Immature natural killer cell (primary cell): Measurements from ENCODE around the gene CYP3A4. TPM values are rescaled to one million over a fixed set of nuclear protein-coding genes. Genes with fewer than 3 reads are reported as not detected.

Experiments used
- DNase-seq, 3 donors: peaks; one replicate each; pipeline ENCODE4 v3.0.0; 2022; ENCODE audit warnings: mixed read lengths in 1 of 3
- H3K27ac Mint-ChIP-seq, 6 donors: one replicate each; pipeline ENCODE4 v1.8.0; 2020; ENCODE audit warnings: mixed read lengths in 6 of 6, mild to moderate bottlenecking in 5 of 6, inconsistent platforms in 4 of 6, moderate library complexity in 3 of 6
- H3K27me3 Mint-ChIP-seq, 3 donors: one replicate each; pipeline ENCODE4 v1.8.0; 2020 to 2021; ENCODE audit warnings: low read depth in 3 of 3, mild to moderate bottlenecking in 3 of 3, mixed read lengths in 3 of 3, moderate library complexity in 3 of 3, inconsistent platforms in 1 of 3
- H3K36me3 Mint-ChIP-seq, 3 donors: one replicate each; pipeline ENCODE4 v1.8.0; 2020; ENCODE audit warnings: mixed read lengths in 3 of 3, inconsistent platforms in 2 of 3, mild to moderate bottlenecking in 2 of 3
- H3K4me1 Mint-ChIP-seq, 2 donors: one replicate each; pipeline ENCODE4 v1.8.0; 2020; ENCODE audit warnings: inconsistent platforms in 2 of 2, mild to moderate bottlenecking in 2 of 2, mixed read lengths in 2 of 2, moderate library complexity in 1 of 2
- H3K4me3 Mint-ChIP-seq, 5 donors: one replicate each; pipeline ENCODE4 v1.8.0; 2020; ENCODE audit warnings: mild to moderate bottlenecking in 5 of 5, mixed read lengths in 5 of 5, inconsistent platforms in 3 of 5, moderate library complexity in 3 of 5
- H3K9me3 Mint-ChIP-seq, 6 donors: one replicate each; pipeline ENCODE4 v1.8.0; 2020; ENCODE audit warnings: mild to moderate bottlenecking in 6 of 6, mixed read lengths in 6 of 6, inconsistent platforms in 4 of 6, moderate library complexity in 3 of 6
- polyA plus RNA-seq, 3 donors: library from polyadenylated mRNA; unstranded; fragments of 300-500 nt; fragmentation: Illumina TruSeq; gene quantifications; one replicate each; pipeline ENCODE4 v1.2.3, GENCODE V29; 2021

Gene CYP3A4
- polyA plus RNA-seq = not detected

GRCh38 chr7:99784007-99784406 is at the start of gene CYP3A4:
Gene CYP3A4, minus strand, starts transcription at chr7:99784184. Its CDS starts 103 bp downstream, at chr7:99784081.
- Mint-ChIP-seq H3K9me3 (peaks cover 0 to 2% (median 0%) of the 10 kb centered on the region in 6 donors), H3K4me1 (peaks cover 32% of the 10 kb centered on the region in 2 donors), H3K4me3 (no peak within 1 kb of the TSS), H3K27me3 (peaks cover 0 to 6% (median 2%) of the 10 kb centered on the region in 3 donors), H3K27ac (peak within 1 kb of the TSS in 2 of 6 donors; percentile 49 to 69), H3K36me3 (peaks cover 0 to 5% (median 0%) of the 10 kb centered on the region in 3 donors)
- DNase-seq = no peak

GRCh38 chr7:99833289-99833877 is 49.4 kb upstream of the CYP3A4 start:
- Mint-ChIP-seq H3K27me3 (peaks cover 0 to 3% (median 0%) of the 10 kb centered on the region in 3 donors), H3K36me3 (no peaks in the 10 kb centered on the region), H3K4me3 (no peak overlapping the region), H3K9me3 (no peaks in the 10 kb centered on the region), H3K4me1 (peaks cover 2 to 6% of the 10 kb centered on the region in 2 donors), H3K27ac (no peak overlapping the region)
- DNase-seq = no peak

DNA sequence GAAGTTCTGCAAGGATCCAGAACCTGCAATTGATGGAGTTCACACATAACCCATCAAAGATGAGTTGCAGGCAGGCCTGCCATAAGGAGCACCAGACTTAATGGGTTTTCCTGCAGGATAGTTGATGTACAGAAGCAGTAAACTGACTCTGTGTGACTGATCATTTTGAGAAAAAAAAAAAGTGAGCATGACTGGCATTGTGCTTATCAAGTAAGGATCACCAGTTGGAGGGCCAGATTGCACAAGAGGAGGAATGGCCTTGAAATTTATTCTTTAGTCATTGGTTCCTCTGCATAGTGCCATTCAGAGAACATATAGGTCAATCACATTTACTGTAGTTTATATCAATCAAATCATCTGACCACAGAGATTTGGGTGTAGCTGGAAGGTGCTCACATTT is 47.6 kb upstream of the CYP3A4 start:
- no peak for DNase-seq
- Mint-ChIP-seq H3K4me3 (no peak overlapping the region), H3K27ac (no peak overlapping the region), H3K36me3 (no peaks in the 10 kb centered on the region), H3K9me3 (no peaks in the 10 kb centered on the region), H3K4me1 (no peaks in the 10 kb centered on the region), H3K27me3 (peaks cover 0 to 3% (median 3%) of the 10 kb centered on the region in 3 donors)

DNA sequence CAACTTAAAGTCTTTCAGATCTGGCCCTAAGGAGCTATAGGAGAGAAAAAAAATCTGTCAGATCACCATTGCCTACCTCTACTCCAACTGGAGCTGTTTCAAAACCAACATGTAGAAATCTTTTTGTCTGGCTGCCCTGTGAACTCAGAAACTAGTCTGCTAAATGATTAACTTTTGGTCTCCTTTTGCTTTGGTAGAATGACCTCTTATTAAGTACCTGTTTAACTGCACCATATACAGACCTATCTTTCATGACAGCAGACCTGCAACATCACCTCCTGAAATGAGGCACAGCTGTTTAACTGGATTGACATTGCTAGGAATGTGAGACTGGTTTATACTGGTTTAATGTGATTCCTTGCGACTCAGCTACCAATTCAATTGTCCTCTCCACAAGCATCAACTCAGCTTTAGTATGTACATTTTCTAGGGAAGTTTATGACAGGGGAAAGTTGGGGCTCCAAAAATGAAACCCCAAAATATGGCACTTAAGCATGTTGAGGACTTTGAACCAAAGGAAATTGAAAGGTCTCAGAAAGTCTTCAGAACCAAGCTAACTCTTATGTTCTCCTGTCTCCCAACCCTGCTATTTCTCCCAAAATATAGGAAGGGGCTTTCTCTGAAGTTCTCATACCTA is 45.7 kb upstream of the CYP3A4 start:
- no peaks in the 10 kb centered on the region for H3K9me3 Mint-ChIP-seq
- H3K27ac Mint-ChIP-seq = no peak overlapping the region
- no peak overlapping the region for H3K4me3 Mint-ChIP-seq
- H3K27me3 Mint-ChIP-seq = peaks cover 0 to 3% (median 3%) of the 10 kb centered on the region in 3 donors
- no peaks in the 10 kb centered on the region for H3K36me3 Mint-ChIP-seq
- no peaks in the 10 kb centered on the region for H3K4me1 Mint-ChIP-seq
- no peak for DNase-seq

GRCh38 chr7:99828811-99829210 is 44.8 kb upstream of the CYP3A4 start:
- H3K9me3 Mint-ChIP-seq = no peaks in the 10 kb centered on the region
- no peak for DNase-seq
- no peaks in the 10 kb centered on the region for H3K36me3 Mint-ChIP-seq
- H3K4me1 Mint-ChIP-seq = no peaks in the 10 kb centered on the region
- no peak overlapping the region for H3K4me3 Mint-ChIP-seq
- H3K27me3 Mint-ChIP-seq = peaks cover 0 to 3% (median 3%) of the 10 kb centered on the region in 3 donors
- no peak overlapping the region for H3K27ac Mint-ChIP-seq

- no peak for DNase-seq
- Mint-ChIP-seq H3K36me3 (no peaks in the 10 kb centered on the region), H3K4me1 (no peaks in the 10 kb centered on the region), H3K27ac (no peak overlapping the region), H3K9me3 (no peaks in the 10 kb centered on the region), H3K4me3 (no peak overlapping the region), H3K27me3 (peaks cover 0 to 3% (median 3%) of the 10 kb centered on the region in 3 donors)
These were observed 43.2 kb upstream of the CYP3A4 start for GRCh38 chr7:99827040-99827778.

DNA sequence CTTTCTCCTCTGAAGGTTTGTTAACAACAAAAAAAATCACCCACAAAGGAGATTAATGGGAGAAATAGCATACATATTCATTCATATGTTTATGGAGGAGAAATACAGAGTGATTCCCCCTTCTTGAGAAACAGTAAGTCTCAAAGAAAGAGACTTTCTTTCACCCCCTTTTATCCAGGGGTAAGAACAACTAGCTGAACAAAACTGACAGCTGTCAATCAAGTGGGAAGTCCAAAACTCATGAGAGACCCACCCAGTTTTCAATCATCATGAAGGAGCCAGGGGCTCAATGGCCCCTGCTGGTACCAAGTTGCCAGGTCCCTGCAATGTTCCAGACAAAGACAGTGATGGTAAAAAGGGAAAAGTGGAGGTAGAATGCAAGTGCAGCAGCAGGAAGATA is 41.9 kb upstream of the CYP3A4 start:
- no peaks in the 10 kb centered on the region for H3K36me3 Mint-ChIP-seq
- H3K27ac Mint-ChIP-seq = no peak overlapping the region
- DNase-seq = no peak
- peaks cover 0 to 3% (median 3%) of the 10 kb centered on the region in 3 donors for H3K27me3 Mint-ChIP-seq
- no peak overlapping the region for H3K4me3 Mint-ChIP-seq
- no peaks in the 10 kb centered on the region for H3K9me3 Mint-ChIP-seq
- H3K4me1 Mint-ChIP-seq = no peaks in the 10 kb centered on the region

- H3K4me1 Mint-ChIP-seq = no peaks in the 10 kb centered on the region
- no peaks in the 10 kb centered on the region for H3K9me3 Mint-ChIP-seq
- H3K27me3 Mint-ChIP-seq = peaks cover 0 to 3% (median 3%) of the 10 kb centered on the region in 3 donors
- no peak for DNase-seq
- no peak overlapping the region for H3K27ac Mint-ChIP-seq
- no peak overlapping the region for H3K4me3 Mint-ChIP-seq
- H3K36me3 Mint-ChIP-seq = no peaks in the 10 kb centered on the region
These were observed 41.5 kb upstream of the CYP3A4 start for GRCh38 chr7:99825452-99825851.

DNA sequence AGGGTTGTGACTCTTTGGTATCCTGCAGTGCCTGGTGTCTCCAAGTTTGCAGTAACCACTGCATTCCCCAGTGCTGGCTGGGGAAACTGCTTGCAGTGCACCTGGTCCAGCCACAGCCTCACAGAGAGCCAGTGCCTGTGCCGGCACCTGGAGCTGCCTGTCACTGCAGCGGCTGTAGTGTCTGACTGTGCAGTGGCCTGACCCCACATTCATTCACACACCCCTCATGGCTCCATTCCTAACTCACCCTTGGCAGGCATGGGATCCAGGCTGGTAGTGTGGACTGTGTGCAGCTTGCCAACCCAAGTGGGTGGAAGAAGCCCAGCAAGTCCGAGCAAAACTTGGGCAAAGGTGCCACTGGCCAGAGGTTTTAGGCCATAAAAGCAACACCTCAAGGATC is 40.1 kb upstream of the CYP3A4 start:
- no peak overlapping the region for H3K27ac Mint-ChIP-seq
- no peaks in the 10 kb centered on the region for H3K4me1 Mint-ChIP-seq

GRCh38 chr7:99822731-99823718 is 39.0 kb upstream of the CYP3A4 start:
- DNase-seq = no peak

More for the DNA sequence above, 40.1 kb upstream of the CYP3A4 start:
- H3K27me3 Mint-ChIP-seq = peaks cover 0 to 3% (median 3%) of the 10 kb centered on the region in 3 donors
- H3K4me3 Mint-ChIP-seq = no peak overlapping the region
- no peak for DNase-seq
- peaks cover 0 to 1% (median 0%) of the 10 kb centered on the region in 6 donors for H3K9me3 Mint-ChIP-seq
- H3K36me3 Mint-ChIP-seq = no peaks in the 10 kb centered on the region

GRCh38 chr7:99820408-99821027 is 36.5 kb upstream of the CYP3A4 start:
- Mint-ChIP-seq H3K27ac (no peak overlapping the region), H3K4me1 (no peaks in the 10 kb centered on the region), H3K36me3 (no peaks in the 10 kb centered on the region), H3K4me3 (no peak overlapping the region), H3K27me3 (peaks cover 2 to 6% (median 3%) of the 10 kb centered on the region in 3 donors), H3K9me3 (peaks cover 0 to 1% (median under 1%) of the 10 kb centered on the region in 6 donors)
- no peak for DNase-seq

More at GRCh38 chr7:99822731-99823718, 39.0 kb upstream of the CYP3A4 start:
- H3K27me3 Mint-ChIP-seq = peaks cover 3 to 5% (median 3%) of the 10 kb centered on the region in 3 donors
- H3K27ac Mint-ChIP-seq = no peak overlapping the region
- H3K9me3 Mint-ChIP-seq = peaks cover 0 to 1% (median 0%) of the 10 kb centered on the region in 6 donors
- H3K4me1 Mint-ChIP-seq = no peaks in the 10 kb centered on the region
- H3K4me3 Mint-ChIP-seq = no peak overlapping the region
- no peaks in the 10 kb centered on the region for H3K36me3 Mint-ChIP-seq

- no peaks in the 10 kb centered on the region for H3K4me1 Mint-ChIP-seq
- H3K36me3 Mint-ChIP-seq = no peaks in the 10 kb centered on the region
- H3K27ac Mint-ChIP-seq = no peak overlapping the region
- peaks cover 0 to 8% (median under 1%) of the 10 kb centered on the region in 6 donors for H3K9me3 Mint-ChIP-seq
- no peak overlapping the region for H3K4me3 Mint-ChIP-seq
- H3K27me3 Mint-ChIP-seq = peaks cover 0 to 18% (median 0%) of the 10 kb centered on the region in 3 donors
- DNase-seq = no peak
These were observed 24.8 kb upstream of the CYP3A4 start for GRCh38 chr7:99808766-99809165.
